NCI-H2029 treated with DMSO at 0.1 percent for 48 hours (cell line): ENCODE data around the gene RELCH.

Source experiments
- DNase-seq: peaks from one replicate; lab custom pipeline; 2025; lab: John Stamatoyannopoulos, UW

The RELCH gene

GRCh38 chr18:62341473-62341872 is 154.4 kb downstream of the RELCH start:
- no peak for DNase-seq

GRCh38 chr18:62342884-62343283 is 155.8 kb downstream of the RELCH start:
- DNase-seq = no peak

GRCh38 chr18:62343316-62343715 is 156.3 kb downstream of the RELCH start:
- no peak for DNase-seq

- DNase-seq = no peak
Observed at GRCh38 chr18:62345909-62346308, 158.9 kb downstream of the RELCH start.

- DNase-seq = no peak
Observed at GRCh38 chr18:62346333-62347088, 159.5 kb downstream of the RELCH start.

GRCh38 chr18:62347089-62347506 is 160.0 kb downstream of the RELCH start:
- no peak for DNase-seq

GRCh38 chr18:62348474-62348873 is 161.4 kb downstream of the RELCH start:
- no peak for DNase-seq

GRCh38 chr18:62353170-62353569 is 166.1 kb downstream of the RELCH start:
- DNase-seq = no peak

GRCh38 chr18:62354151-62354550 is 167.1 kb downstream of the RELCH start:
- DNase-seq = no peak

- DNase-seq = no peak
Observed at GRCh38 chr18:62357079-62357719, 170.1 kb downstream of the RELCH start.
